Hematopoietic multipotent progenitor cell treated with erythropoietin and hydrocortisone succinate and interleukin-3 and kit ligand, for 8 days (in vitro differentiated cells): ENCODE measurements around the gene SPDYE17.
"Not testable (repeated sequence)": the region's sequence is repeated elsewhere in the genome, so short reads cannot be mapped to it uniquely, and the experiment has no call there.

Experiments used
- DNase-seq: peaks from one replicate; pipeline ENCODE4 v3.0.0-alpha.2; 2015

SPDYE17 gene

GRCh38 chr7:76998285-76998589, 33.9 kb downstream of the SPDYE17 start:
- no peak for DNase-seq

DNA sequence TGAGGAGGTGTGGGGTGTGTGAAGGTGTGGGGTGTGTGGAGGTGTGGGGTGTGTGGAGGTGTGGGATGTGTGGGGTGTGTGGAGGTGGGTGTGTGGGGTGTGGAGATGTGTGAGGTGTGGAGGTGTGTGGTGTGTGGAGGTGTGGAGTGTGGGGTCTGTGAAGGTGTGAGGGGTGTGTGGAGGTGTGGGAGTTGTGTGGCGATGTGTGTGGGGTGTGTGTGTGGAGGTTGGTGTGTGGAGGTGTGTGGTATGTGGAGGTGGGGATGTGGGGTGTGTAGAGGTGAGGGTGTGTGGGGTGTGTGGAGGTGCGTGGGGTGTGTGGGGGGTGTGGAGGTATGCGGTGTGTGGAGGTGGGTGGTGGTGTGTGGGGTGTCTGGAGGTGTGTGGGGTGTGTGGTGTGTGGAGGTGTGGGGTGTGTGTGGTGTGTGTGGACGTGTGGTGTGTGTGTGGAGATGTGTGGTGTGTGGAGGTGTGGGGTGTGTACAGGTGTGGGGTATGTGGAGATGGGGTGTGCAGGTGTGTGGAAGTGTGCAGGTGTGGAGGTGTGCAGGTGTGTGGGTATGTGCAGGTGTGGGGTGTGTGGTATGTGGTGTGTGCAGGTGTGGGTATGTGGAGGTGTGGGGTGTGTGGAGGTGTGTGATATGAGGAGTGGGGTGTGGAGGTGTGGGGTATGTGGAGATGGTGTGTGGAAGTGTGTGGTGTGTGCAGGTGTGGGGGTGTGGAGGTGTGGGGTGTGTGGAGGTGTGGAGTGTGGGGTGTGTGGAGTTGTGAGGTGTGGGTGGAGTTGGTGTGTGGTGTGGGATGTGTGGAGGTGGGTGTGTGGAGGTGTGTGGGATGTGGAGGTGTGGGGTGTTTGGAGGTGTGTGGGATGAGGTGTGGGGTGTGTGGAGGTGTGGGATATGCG, 34.5 kb downstream of the SPDYE17 start:
- DNase-seq, result no peak

DNA sequence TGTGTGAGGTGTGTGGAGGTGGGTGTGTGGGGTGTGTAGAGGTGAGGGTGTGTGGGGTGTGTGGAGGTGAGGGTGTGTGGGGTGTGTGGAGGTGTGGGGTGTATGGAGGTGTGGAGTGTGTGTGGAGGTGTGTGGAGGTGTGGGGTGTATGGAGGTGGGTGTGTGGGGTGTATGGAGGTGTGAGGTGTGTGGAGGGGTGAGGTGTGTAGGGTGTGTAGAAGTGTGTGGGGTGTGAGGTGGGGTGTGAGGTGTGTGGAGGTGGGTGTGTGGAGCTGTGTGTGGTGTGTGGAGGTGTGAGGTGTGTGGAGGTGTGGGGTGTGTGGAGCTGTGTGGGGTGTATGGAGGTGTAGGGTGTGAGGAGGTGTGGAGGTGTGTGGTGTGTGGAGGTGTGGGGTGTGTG, 35.2 kb downstream of the SPDYE17 start:
- not testable (repeated sequence) for DNase-seq

DNA sequence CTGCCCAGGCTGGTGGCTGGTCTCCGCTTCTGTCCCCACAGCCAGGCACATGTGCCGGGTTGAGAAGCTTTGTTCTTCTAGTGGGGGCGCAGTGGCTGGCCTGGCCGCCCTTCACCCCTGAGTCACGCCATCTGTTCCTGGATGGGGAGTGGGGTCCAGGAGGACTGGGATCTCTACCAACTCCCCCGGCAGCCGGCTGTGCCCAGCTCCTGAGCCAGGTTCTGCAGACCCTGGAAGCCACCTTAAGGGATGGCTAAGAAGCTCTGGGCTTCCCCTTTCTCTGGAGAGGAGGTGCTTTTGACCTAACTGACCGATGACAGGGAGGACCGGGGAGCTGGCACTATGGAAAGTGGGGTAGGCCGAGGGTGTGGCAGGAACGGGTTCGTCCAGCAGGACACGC, 37.9 kb downstream of the SPDYE17 start:
- not testable (repeated sequence) for DNase-seq

- DNase-seq, result not testable (repeated sequence)
Measured at GRCh38 chr7:76993831-76994230, 38.3 kb downstream of the SPDYE17 start.

DNA sequence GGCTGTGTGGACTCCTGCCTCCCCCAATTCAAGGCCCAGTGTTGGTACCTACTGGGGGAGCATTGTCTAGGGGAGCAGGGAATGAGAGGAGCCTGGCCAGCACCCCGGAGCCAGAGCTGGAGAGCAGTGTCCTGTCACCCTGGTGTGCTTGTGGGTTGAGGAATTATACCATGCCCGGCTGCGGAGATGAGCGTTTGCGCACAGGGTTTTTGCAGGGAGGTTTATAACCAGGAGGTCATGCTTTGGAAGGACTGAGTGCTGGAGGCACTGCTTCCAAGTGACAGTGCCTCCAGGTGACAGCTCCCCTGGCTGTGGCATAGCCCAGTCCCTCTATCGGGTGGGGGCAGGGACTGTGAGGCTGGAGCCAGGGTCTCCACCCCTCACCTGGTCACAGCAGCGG, 39.3 kb downstream of the SPDYE17 start:
- DNase-seq, result not testable (repeated sequence)

- not testable (repeated sequence) for DNase-seq
Measured at GRCh38 chr7:76992204-76992603, 40.0 kb downstream of the SPDYE17 start.

DNA sequence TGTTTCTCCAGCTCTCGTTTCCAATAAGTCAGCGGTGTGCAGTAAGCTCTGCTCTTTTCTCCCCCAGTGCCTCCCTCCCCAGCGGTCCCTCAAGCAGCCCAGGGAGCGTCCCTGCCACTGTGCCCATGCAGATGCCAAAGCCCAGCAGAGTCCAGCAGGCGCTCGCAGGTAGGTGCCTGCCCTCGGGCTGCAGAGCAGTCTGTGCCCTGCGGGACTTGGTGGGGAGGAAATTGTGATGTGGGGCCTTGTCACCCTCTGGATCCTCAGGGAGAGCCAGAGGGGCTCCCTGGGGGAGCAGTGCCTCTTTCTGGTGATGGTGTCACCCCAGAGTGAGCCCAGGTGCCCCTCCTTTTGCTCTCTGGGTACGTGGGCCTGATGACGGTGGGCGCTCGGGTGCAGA, 42.0 kb downstream of the SPDYE17 start:
- DNase-seq, result not testable (repeated sequence)

DNA sequence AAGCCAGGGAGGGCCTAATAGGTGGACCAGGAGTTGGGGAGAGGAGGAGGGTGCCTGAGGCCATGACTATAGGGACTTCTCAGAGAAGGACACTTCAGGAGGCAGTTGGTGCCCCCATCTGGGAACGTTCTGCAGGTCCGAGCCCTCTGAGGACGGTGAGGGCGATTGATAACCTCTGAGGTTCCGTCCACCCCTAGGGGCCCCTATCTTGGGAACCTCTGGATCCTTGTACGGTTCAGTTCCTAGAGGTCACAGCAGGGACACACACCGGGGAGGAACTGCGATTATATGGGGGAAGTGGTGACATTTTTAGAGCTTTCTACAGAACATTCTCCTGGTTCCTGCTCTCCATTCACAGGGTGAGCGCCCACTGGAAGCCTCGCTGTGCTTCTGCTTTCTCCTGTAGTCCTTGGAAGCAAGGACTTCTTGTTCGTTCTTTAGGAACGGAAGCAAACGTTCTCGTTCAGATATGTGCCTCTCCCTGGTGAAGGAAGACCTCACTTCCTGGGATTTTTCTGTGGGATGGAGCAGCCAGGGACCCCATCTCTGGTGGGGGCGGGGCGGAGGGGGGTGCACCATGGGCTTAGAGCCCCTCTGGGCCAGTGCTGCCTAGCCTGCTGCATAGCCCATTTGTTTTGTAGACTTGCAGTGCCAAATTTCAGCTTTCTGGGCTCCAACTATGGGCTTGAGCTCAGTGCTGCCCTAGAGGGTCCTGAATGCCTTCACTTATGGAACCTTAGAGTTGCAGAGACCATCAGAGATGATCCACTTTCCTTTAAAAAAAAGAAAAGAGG, 46.0 kb downstream of the SPDYE17 start:
- DNase-seq, result not testable (repeated sequence)

DNA sequence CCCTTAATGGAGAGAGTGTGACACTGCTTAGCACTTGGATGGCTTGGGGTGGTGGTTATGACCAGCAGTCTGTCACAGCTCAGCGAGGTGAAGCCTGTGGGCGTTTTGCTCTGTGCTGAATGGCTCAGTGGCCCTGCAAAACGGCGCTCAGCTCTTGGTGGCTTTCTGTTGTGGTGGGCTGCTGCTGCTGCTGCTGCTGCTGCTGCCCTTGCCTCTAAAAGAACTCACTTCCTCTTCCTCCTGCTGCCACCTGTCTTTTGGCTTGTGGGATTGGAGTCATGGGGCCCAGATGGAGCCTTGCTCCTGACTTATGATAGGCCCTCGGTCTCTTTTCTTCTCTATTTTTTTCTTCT, 47.4 kb downstream of the SPDYE17 start:
- not testable (repeated sequence) for DNase-seq

DNA sequence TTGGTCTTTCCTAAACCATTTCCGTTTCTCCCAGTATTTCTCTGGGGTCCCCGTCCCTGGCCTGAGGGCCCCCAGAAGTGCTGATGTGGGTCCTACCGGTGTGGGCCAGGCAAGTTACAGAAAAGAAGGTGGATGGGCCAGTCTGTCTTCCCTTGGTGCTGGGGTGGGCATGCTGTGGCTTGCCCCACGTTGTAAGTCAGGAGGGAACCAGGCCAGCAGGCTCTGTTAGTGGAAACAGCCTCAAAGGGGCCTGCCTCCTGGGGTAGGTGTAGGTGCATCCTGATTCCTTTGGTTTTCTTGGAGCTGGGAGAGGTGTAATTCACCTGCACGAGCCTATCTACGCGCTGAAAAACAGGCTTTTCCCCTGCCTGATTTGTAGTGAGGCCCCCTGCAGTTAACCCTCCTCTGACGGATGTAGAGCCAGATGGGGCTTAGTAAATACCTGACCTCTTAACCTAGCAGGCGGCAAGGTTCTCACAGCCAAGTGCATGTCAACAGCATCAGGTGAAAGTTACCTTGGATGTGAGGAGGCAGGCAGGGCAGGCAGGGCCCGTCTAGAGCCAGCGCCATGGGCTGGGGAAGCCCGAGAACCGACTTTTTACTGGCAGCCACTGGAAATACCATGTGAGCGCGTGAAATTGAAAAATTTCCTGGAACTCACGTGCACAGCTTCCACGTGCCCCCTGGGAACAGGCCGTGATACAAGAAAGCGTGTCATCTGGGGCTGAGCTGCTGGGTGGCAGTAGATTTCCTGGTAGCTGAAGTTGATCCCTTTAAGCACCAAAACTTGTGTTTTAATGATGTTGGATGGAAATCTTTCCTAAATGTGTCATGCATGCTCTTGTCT, 48.0 kb downstream of the SPDYE17 start:
- DNase-seq, result not testable (repeated sequence)

DNA sequence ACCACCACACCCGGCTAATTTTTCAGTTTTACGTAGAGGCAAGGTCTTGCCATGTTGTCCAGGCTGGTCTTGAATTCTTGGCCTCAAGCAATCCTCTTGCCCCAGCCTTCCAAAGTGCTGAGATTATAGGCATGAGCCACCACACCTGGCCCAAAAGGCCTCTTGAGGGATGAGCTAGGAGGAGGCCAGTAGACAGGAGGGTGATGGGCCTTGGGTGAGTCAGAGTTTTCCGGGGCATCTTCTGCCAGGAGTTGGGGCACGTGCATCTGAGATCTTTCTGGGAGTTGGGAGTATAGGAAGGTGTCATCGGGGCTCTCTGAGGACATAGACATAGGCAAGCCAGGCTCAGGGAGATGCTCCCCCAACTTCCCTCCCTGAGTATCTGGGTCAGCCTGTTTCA, 48.8 kb downstream of the SPDYE17 start:
- not testable (repeated sequence) for DNase-seq

DNA sequence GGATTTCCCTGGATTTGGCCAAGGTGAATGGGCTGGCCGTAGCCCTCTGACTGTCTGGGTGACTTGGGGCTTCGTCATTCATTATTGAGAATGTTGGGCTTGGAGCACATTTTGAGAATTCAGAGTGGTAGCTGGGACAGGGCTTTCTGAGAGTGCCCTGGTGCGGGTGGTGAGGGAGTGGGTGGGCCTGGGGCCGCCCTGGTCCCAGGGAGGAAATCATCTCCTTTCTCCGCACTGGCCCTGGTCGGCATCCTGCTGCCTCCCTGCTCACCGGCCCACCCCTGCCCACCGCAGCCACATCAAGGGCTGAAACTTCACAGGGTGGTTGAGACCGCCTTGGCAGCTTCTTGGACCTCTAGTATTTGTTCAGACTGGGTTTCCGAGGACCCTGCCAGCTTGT, 49.7 kb downstream of the SPDYE17 start:
- DNase-seq, result not testable (repeated sequence)

DNA sequence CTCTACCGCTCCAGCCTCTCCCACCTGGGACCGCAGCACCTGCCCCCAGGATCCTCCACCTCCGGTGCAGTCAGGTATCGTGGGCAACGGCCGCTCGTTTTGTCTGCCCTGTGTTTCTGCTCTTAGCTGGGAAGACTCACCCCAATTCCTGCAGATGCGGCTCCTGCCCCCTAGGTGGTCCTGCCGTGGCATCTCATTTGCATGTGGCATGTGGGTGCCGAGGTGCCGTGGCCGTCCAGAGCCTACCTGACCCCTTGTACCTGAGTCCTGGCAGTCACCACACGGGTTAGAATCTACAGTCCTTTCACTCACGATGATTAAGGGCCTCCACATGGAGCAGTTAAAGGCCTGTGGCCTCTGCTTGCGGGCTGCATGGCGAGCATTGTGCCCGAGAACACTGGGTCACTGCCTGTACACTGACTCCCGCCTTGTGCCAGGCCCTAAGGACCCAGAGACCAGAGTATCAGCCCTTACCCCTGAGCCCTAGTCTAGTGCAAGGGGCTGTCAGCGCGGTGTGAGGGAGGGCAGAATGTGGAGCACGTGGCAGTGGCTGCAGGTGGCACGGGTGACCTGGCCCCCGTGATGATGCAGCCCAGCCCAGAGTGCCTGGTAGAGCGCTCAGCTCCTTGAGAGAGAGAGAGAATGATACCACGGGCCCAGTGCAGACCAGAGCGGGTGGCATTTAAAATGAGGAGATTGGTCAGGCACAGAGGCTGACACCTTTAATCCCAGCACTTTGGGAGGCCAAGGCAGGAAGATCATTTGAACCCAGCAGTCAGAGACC, 50.8 kb downstream of the SPDYE17 start:
- DNase-seq, result not testable (repeated sequence)

GRCh38 chr7:76980576-76980975, 51.6 kb downstream of the SPDYE17 start:
- DNase-seq, result not testable (repeated sequence)

DNA sequence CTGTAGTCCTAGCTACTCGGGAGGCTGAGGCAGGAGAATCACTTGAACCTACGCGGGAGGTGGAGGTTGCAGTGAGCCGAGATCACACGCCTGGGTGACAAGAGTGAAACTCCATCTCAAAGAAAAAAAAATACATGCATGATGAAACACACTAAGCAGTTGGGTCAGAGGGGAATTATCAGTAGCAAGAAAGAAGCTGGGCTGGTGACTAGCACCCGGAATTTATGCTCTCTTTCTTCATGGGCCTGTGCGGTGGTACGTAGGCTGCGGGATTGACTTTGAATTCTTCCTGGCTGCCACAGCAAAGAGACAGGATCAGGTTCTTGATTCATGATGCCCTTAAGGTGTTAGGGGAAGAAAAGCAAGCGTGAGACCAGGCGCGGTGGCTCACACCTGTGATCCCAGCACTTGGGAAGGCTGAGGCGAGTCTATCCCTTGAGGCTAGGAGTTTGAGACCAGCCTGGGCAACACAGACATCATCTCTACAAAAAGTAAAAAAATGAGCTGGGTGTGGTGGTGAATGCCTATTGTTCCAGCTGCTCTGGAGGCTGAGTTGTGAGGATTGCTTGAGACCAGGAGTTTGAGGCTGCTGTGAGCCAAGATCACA, 54.3 kb downstream of the SPDYE17 start:
- not testable (repeated sequence) for DNase-seq

- DNase-seq, result not testable (repeated sequence)
Measured at GRCh38 chr7:76974793-76975579, 57.2 kb downstream of the SPDYE17 start.

DNA sequence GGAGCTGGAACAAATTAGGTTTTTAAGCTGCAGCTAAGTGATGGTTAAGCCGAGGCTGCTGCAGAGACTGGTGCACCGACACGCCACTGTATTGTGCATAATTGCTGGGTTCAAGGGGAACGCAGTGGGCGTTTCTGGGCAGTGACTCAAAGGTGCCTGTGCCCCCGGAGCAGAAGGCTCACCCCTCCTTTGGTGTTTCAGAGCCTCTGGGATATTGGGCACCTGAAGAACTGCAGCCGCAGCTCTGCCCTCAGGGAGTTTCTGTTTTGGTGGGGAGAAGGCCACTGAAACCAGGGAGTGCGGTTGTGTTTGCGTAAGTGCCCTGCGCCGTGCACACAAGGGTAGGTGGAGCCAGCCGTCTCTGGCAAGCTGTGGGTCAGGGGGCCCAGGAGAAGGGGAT, 57.8 kb downstream of the SPDYE17 start:
- not testable (repeated sequence) for DNase-seq

GRCh38 chr7:76972391-76972790, 59.8 kb downstream of the SPDYE17 start:
- DNase-seq, result not testable (repeated sequence)
